ENCODE results near the gene BRD3OS. TPM values are rescaled to one million over a fixed set of nuclear protein-coding genes. Genes with fewer than 3 reads are reported as not detected.

Gene BRD3OS
- total and polyA plus RNA-seq, 2 experiments from 2014 or later = 9.2 to 16.0 TPM

- H3K4me3 Mint-ChIP-seq = no peak overlapping the region
- peaks cover 97% of the 10 kb centered on the region for H3K79me2 ChIP-seq (replicated peaks; ENCODE audit: insufficient read depth)
Measured at GRCh38 chr9:133976191-133976861, 49.0 kb upstream of the BRD3OS start.

More at GRCh38 chr9:133976191-133976861, 49.0 kb upstream of the BRD3OS start:
- Histone ChIP-seq H3K27ac (ENCODE audit: low read depth) (no peak overlapping the region), H4K20me1 (replicated peaks; ENCODE audit: insufficient read depth) (peaks cover 9% of the 10 kb centered on the region), H3K4me1 (ENCODE audit: insufficient read depth) (peaks cover 10% of the 10 kb centered on the region), H3K4me3 (no peak overlapping the region), H3K4me2 (no peak overlapping the region), H3F3A (replicated peaks; ENCODE audit: low read depth) (no peaks in the 10 kb centered on the region), H3K36me3 (ENCODE audit: insufficient read depth) (no peaks in the 10 kb centered on the region), H2AFZ (no peak overlapping the region), H3K27me3 (ENCODE audit: insufficient read depth) (no peaks in the 10 kb centered on the region), H3K9me2 (ENCODE audit: insufficient read depth) (no peaks in the 10 kb centered on the region)
- no peaks in the 10 kb centered on the region for H3K36me3 Mint-ChIP-seq (ENCODE audit: low read depth)
- ATAC-seq (no peak), DNase-seq (ENCODE audit: low spot score) (no peak)
- TF ChIP-seq JUNB (IDR thresholded peaks at IDR 0.05; ENCODE audit: unreplicated experiment) (no peak), EZH2 (IDR thresholded peaks at IDR 0.05; ENCODE audit: low read depth, unreplicated experiment) (no peak), CREB1 (CRISPR knock-in tag; IDR thresholded peaks at IDR 0.05; ENCODE audit: low read depth) (no peak), EZH2phosphoT487 (IDR thresholded peaks at IDR 0.05; ENCODE audit: unreplicated experiment) (no peak), POLR2AphosphoS5 (IDR thresholded peaks at IDR 0.05; ENCODE audit: low read depth) (no peak), NANOG (IDR thresholded peaks at IDR 0.05; ENCODE audit: borderline replicate concordance) (no peak), ZNF114 (CRISPR knock-in tag; IDR thresholded peaks at IDR 0.05) (no peak), ZNF331 (CRISPR knock-in tag; IDR thresholded peaks at IDR 0.05; ENCODE audit: low read depth) (no peak), ZNF462 (CRISPR knock-in tag; IDR thresholded peaks at IDR 0.05) (no peak), REST (IDR thresholded peaks at IDR 0.05; ENCODE audit: unreplicated experiment) (no peak), STAT1 (IDR thresholded peaks at IDR 0.05; ENCODE audit: unreplicated experiment) (no peak), CTCF (conservative IDR thresholded peaks at IDR 0.05; ENCODE audit: low read depth in 2 of 2) (no peak), ETS1 (IDR thresholded peaks at IDR 0.05) (no peak)
- H3K27me3 Mint-ChIP-seq (ENCODE audit: insufficient read depth, low read depth, poor library complexity) = peaks cover 9% of the 10 kb centered on the region
- no peak overlapping the region for H3K27ac Mint-ChIP-seq
- peaks cover 42% of the 10 kb centered on the region for H3K4me1 Mint-ChIP-seq
- H3K9me3 Mint-ChIP-seq = no peaks in the 10 kb centered on the region
